ENCODE data around the gene HNRNPAB.

GRCh38 chr5:178252258-178252657 is 47.9 kb downstream of the HNRNPAB start:
- TF ChIP-seq CTCF (IDR thresholded peaks at IDR 0.05) (no peak), POLR2A (IDR thresholded peaks at IDR 0.05) (no peak), POLR2AphosphoS5 (IDR thresholded peaks at IDR 0.05) (no peak)
